Purkinje cell (primary cell): ENCODE data around the gene GSTM5. TPM values are rescaled to one million over a fixed set of nuclear protein-coding genes. Genes with fewer than 3 reads are reported as not detected.

Experiments used
- polyA plus RNA-seq: library from polyadenylated mRNA; unstranded; fragments of >200 nt; fragmentation: Nextera tagmentation; gene quantifications from 2 replicates; pipeline ENCODE4 v1.2.1, GENCODE V29; 2014

GSTM5 gene
- polyA plus RNA-seq = 13.3 and 30.1 TPM in 2 replicates

DNA sequence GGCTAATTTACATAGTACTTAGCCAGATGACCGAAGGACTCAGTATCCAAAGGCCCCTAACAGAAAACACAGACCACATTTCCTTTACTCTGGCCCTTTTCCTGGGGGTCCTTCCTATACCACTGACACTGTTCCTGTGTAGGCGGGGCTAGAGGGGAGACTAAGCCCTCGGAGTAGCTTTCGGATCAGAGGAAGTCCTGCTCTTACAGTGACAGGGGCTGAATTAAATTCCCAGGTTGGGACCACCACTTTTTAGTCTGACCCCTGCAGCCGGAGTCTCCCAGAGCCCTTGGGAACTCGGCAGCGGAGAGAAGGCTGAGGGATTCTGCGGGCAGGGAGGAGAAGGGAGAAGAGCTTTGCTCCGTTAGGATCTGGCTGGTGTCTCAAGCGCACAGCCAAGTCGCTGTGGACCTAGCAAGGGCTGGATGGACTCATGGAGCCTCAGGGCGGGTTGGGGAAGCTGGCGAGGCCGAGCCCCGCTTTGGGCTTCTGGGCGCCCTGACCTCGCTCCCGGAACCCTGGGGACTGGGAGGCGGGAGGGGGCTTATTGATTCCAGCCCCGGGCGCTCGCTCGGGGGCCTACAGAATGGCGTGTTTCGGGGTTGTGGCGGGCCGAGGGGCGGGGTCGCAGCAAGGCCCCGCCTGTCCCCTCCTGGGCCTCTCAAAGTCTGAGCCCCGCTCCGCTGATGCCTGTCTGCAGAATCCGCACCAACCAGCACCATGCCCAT, at the start of gene GSTM5:
Gene GSTM5, plus strand, starts transcription at position 659 of the 728 bp plus-strand sequence. Its CDS starts 62 bp downstream, at position 721.

DNA sequence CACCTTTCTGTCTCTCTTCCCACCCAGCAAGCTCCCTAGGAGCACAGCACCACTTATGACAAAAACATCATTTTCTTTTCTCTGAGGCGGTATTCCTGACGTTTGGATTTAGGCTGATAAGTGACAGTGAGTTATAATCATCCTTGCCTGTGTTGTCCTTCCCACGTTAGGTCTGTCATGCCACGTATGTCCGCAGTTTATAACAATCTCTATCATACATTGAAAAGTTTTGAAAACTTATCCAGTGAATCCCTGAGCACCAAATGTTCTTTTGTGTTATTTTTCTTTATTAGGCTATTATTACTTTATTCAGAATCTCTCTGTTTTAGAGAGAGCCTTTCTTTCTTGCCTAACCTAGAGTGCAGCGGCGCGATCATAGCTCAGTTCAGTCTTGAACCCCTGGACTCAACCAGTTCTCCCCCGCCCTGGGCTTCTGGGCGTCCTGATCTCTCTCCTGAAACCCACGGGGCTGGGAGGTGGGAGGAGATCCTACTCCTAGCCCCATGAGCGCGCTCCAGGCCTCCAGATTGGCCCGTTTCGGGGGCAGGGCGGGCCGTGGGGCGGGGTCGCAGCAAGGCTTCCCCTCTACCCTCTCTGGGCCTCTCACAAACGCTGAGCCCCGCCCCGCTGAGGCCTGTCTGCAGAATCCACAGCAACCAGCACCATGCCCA, 44.5 kb upstream of the GSTM5 start, which contains the start of gene GSTM2:
Gene GSTM2, plus strand, starts transcription at position 606 of the 671 bp plus-strand sequence. Its CDS starts 59 bp downstream, at position 665.

DNA sequence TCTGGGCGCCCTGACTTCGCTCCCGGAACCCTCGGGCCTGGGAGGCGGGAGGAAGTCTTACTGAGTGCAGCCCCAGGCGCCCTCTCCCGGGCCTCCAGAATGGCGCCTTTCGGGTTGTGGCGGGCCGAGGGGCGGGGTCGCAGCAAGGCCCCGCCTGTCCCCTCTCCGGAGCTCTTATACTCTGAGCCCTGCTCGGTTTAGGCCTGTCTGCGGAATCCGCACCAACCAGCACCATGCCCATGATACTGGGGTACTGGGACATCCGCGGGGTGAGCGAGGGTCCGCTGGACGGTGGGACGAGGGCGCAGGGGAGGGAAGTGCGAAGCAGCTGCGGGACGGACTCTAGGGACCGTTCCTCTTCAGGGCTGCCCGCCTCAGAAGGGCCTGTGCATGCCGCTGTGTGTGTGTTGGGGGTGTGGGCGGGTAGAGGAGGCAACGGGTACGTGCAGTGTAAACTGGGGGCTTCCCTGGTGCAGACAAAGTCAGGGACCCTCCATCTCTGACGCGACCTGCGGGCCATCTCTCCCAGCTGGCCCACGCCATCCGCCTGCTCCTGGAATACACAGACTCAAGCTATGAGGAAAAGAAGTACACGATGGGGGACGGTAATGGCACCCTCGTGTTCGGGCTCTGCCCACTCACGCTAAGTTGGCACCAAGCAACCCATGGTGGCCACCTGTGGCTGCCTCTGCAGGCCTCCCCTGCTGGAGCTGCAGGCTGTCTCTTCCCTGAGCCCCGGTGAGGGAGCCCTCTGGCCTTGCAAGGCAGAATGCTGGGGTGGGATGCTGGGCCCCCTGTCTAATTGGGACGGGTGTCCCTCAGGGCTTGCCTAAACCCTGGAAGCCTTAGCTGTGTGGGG, 24.2 kb upstream of the GSTM5 start, which contains the start of gene GSTM1:
Gene GSTM1, plus strand, starts transcription at position 177 of the 859 bp plus-strand sequence. Its CDS starts 57 bp downstream, at position 234.

GRCh38 chr1:109740615-109741373, 28.7 kb downstream of the GSTM5 start, which contains the start of gene GSTM3:
Gene GSTM3, minus strand, starts transcription at chr1:109741038. Its CDS starts 751 bp downstream, at chr1:109740287.

GRCh38 chr1:109763646-109764415, 51.8 kb downstream of the GSTM5 start, which contains the start of gene EPS8L3:
Gene EPS8L3, minus strand, starts transcription at chr1:109763923. Its CDS starts 2,174 bp downstream, at chr1:109761749.

Other genes with a start within 250 kb of the GSTM5 start
- gene SYPL2, start 245.7 kb upstream of the GSTM5 start, polyA plus RNA-seq = not detected in 2 replicates
- 1.8 TPM in 1 of 2 replicates, not detected in the other for gene ATXN7L2, start 228.3 kb upstream of the GSTM5 start, polyA plus RNA-seq
- 1.6 and 4.2 TPM in 2 replicates for gene CYB561D1, start 218.2 kb upstream of the GSTM5 start, polyA plus RNA-seq
- gene AMIGO1, start 202.5 kb upstream of the GSTM5 start, polyA plus RNA-seq = 36.7 and 50.3 TPM in 2 replicates
- gene GPR61, start 172.4 kb upstream of the GSTM5 start, polyA plus RNA-seq = 14.8 and 15.2 TPM in 2 replicates
- gene GNAI3, start 163.6 kb upstream of the GSTM5 start, polyA plus RNA-seq = 2.2 and 3.8 TPM in 2 replicates
- not detected in 2 replicates for gene GNAT2, start 92.6 kb upstream of the GSTM5 start, polyA plus RNA-seq
- 22.1 and 37.9 TPM in 2 replicates for gene AMPD2, start 92.4 kb upstream of the GSTM5 start, polyA plus RNA-seq
- 30.7 and 36.0 TPM in 2 replicates for gene GSTM4, start 56.2 kb upstream of the GSTM5 start, polyA plus RNA-seq
- 87.9 and 100 TPM in 2 replicates for gene GSTM2, start 44.2 kb upstream of the GSTM5 start, polyA plus RNA-seq
- gene GSTM1, start 24.4 kb upstream of the GSTM5 start, polyA plus RNA-seq = 17.9 and 26.0 TPM in 2 replicates
- 357 and 497 TPM in 2 replicates for gene GSTM3, start 28.8 kb downstream of the GSTM5 start, polyA plus RNA-seq
- not detected in 2 replicates for gene EPS8L3, start 51.7 kb downstream of the GSTM5 start, polyA plus RNA-seq
- 0.13 TPM in 1 of 2 replicates, not detected in the other for gene CSF1, start 198.6 kb downstream of the GSTM5 start, polyA plus RNA-seq